ENCODE data around the gene KNG1. TPM values are rescaled to one million over a fixed set of nuclear protein-coding genes. Genes with fewer than 3 reads are reported as not detected.
A peak's percentile ranks its signal among the peaks of the same experiment; 100 is the strongest.

KNG1 gene
- polyA plus RNA-seq, 1 experiment, result not detected

DNA sequence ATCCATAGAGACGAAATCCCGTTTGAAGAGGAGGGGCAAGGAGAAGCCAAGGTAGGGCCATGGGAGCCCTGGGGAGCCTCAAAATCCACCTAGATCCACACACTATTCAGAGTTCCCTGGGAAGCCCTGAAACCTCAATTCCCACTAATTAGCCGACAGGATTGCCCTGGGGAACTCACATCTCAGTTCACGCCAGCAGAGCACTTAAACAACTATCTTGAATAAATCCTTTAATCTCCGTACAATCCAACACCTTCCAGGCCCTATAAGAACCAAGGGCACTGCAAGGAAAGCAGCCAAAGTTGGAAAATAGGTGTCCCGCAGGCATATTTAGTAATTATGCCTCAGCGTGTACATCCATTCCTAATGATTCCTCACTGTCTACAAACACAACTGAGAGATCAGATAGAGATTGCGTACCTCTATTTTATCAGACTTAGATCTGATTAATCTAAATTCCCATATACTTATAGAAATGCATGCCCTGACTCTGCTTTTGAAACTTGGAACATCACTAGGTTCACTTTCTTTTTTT is 40.6 kb downstream of the KNG1 start:
- no peak for DNase-seq (ENCODE audit: low read depth, low spot score)
- CTCF ChIA-PET, result no interaction called here
- no peak overlapping the region for H3K27ac ChIP-seq (ENCODE audit: low read depth, low read length)
- POLR2A ChIA-PET, result no interaction called here
- H3K9me3 ChIP-seq (ENCODE audit: control insufficient read depth, insufficient read depth, low read length), result no peaks in the 10 kb centered on the region
- no peaks in the 10 kb centered on the region for H3K27me3 ChIP-seq (ENCODE audit: control insufficient read depth, insufficient read depth, low read length)
- H3K4me3 ChIP-seq (ENCODE audit: low read depth, low read length), result no peak overlapping the region
- TF ChIP-seq, protein P1, sequence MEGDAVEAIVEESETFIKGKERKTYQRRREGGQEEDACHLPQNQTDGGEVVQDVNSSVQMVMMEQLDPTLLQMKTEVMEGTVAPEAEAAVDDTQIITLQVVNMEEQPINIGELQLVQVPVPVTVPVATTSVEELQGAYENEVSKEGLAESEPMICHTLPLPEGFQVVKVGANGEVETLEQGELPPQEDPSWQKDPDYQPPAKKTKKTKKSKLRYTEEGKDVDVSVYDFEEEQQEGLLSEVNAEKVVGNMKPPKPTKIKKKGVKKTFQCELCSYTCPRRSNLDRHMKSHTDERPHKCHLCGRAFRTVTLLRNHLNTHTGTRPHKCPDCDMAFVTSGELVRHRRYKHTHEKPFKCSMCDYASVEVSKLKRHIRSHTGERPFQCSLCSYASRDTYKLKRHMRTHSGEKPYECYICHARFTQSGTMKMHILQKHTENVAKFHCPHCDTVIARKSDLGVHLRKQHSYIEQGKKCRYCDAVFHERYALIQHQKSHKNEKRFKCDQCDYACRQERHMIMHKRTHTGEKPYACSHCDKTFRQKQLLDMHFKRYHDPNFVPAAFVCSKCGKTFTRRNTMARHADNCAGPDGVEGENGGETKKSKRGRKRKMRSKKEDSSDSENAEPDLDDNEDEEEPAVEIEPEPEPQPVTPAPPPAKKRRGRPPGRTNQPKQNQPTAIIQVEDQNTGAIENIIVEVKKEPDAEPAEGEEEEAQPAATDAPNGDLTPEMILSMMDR (IDR thresholded peaks at IDR 0.05; ENCODE audit: low read depth, low read length), result no peak

DNA sequence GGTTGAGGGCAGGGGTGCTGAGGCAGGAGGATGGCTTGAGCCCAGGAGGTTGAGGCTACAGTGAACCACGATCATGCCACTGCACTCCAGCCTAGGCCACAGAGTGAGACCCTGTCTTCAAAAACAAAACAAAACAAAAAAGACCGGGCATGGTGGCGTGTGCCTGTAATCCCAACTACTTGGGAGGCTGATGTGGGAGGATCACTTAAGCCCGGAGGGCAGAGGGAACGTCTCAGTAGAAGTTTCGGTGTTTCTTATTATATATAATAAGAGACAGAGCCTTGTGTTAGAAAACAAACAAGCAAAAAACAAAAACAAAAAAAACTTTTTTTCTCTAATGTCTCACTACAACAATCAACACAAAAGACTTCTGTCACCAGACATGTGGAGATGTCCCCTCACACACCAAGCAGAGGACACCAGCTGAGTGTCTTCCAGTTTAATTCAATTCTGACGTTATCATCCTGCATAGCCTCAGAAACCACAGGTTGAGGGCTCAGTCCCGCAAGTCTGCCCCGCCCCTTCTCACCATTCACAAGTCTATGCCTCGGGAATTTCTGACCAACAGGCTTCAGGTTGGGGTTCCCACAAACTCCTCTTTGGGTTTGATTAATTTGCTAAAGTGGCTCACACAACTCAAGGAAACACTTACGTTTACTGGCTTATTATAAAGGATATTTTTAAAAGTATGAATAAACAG is 42.2 kb downstream of the KNG1 start:
- no peak for DNase-seq (ENCODE audit: low read depth, low spot score)
- no peak overlapping the region for H3K4me3 ChIP-seq (ENCODE audit: low read depth, low read length)
- TF ChIP-seq, protein P1 (IDR thresholded peaks at IDR 0.05; ENCODE audit: low read depth, low read length), result no peak
- no peaks in the 10 kb centered on the region for H3K9me3 ChIP-seq (ENCODE audit: control insufficient read depth, insufficient read depth, low read length)
- no peaks in the 10 kb centered on the region for H3K27me3 ChIP-seq (ENCODE audit: control insufficient read depth, insufficient read depth, low read length)
- POLR2A ChIA-PET, result no interaction called here
- CTCF ChIA-PET, result no interaction called here
- H3K27ac ChIP-seq (ENCODE audit: low read depth, low read length), result no peak overlapping the region

DNA sequence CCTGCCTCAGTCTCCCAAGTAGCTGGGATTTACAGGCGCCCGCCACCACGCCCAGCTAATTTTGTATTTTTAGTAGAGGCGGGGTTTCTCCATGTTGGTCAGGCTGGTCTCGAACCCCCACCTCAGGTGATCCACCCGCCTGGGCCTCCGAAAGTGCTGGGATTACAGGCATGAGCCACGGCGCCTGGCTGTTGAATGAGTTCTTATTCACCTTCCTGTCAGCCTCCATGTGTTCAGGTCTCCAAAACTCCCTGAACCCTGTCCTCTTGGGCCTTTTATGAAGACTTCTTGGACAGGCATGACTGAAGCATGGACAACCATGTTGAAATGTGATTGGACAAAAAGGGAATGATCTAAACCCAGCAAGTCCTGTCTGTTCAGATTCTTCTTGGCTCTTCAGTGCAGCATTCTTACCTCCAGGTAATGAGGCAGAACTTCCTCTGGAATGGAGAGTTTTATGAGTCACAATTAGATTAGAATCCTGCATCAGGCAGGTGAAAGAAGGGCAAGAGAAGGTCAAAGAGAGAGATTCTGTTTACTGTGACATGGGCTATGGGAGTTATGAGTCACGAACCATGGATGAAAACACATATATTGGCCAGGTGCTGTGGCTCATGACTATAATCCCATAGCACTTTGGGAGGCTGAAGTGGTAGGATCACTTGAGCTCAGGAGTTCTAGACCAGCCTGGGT is 43.1 kb downstream of the KNG1 start:
- H3K27ac ChIP-seq (ENCODE audit: low read depth, low read length), result no peak overlapping the region
- no peaks in the 10 kb centered on the region for H3K9me3 ChIP-seq (ENCODE audit: control insufficient read depth, insufficient read depth, low read length)
- no peaks in the 10 kb centered on the region for H3K27me3 ChIP-seq (ENCODE audit: control insufficient read depth, insufficient read depth, low read length)
- POLR2A ChIA-PET, result no interaction called here
- DNase-seq (ENCODE audit: low read depth, low spot score), result no peak
- CTCF ChIA-PET, result no interaction called here
- H3K4me3 ChIP-seq (ENCODE audit: low read depth, low read length), result no peak overlapping the region
- TF ChIP-seq, protein P1 (IDR thresholded peaks at IDR 0.05; ENCODE audit: low read depth, low read length), result no peak

- no peaks in the 10 kb centered on the region; the same call in 1 of the 2 replicates for H3K9me3 ChIP-seq (ENCODE audit: control insufficient read depth, insufficient read depth, low read length)
- no peak overlapping the region for H3K4me3 ChIP-seq (ENCODE audit: low read depth, low read length)
- ChIA-PET POLR2A (no interaction called here), CTCF (no interaction called here)
- no peak for DNase-seq (ENCODE audit: low read depth, low spot score)
- H3K27me3 ChIP-seq (ENCODE audit: control insufficient read depth, insufficient read depth, low read length), result no peaks in the 10 kb centered on the region
- H3K27ac ChIP-seq (ENCODE audit: low read depth, low read length), result no peak overlapping the region
- TF ChIP-seq, protein P1 (IDR thresholded peaks at IDR 0.05; ENCODE audit: low read depth, low read length), result no peak
These were observed 43.8 kb downstream of the KNG1 start for GRCh38 chr3:186760897-186761447.

GRCh38 chr3:186772281-186772694 is 55.1 kb downstream of the KNG1 start:
- H3K27me3 ChIP-seq (ENCODE audit: control insufficient read depth, insufficient read depth, low read length), result no peaks in the 10 kb centered on the region
- no peak overlapping the region for H3K27ac ChIP-seq (ENCODE audit: low read depth, low read length)
- ChIA-PET CTCF (interaction anchor here (1.3 to 2.2 kb wide), 3 partner anchors 50 to 157 kb away, joined by 3 to 10 read pairs (median 9); no protein-coding TSS in a partner anchor), POLR2A (interaction anchor here (2.6 kb wide), 1 partner anchor 11 kb away, joined by 24 read pairs; the partner anchor contains the start of gene EIF4A2)
- no peak for DNase-seq (ENCODE audit: low read depth, low spot score)
- H3K9me3 ChIP-seq (ENCODE audit: control insufficient read depth, insufficient read depth, low read length), result no peaks in the 10 kb centered on the region
- TF ChIP-seq, protein P1 (IDR thresholded peaks at IDR 0.05; ENCODE audit: low read depth, low read length), result no peak
- peak overlapping the region; percentile 39 for H3K4me3 ChIP-seq (ENCODE audit: low read depth, low read length)

Measured in AG04450 (cell line).